ENCODE results near the gene PKIB. TPM values are rescaled to one million over a fixed set of nuclear protein-coding genes. Genes with fewer than 3 reads are reported as not detected.
A peak's percentile ranks its signal among the peaks of the same experiment; 100 is the strongest.

PKIB gene
- total RNA-seq, 4 donors from 2014 or later = 1.2 to 2.2 TPM; not detected in 2

GRCh38 chr6:122665929-122666328 is 55.7 kb downstream of the PKIB start:
- Histone ChIP-seq H3K27ac (replicated peaks in 1 of 4) (no peak overlapping the region), H3K4me3 (no peak overlapping the region), H3K27me3 (no peaks in the 10 kb centered on the region), H3K36me3 (no peaks in the 10 kb centered on the region), H3K9me3 (no peaks in the 10 kb centered on the region), H3K4me1 (no peaks in the 10 kb centered on the region)
- TF ChIP-seq, protein P1, sequence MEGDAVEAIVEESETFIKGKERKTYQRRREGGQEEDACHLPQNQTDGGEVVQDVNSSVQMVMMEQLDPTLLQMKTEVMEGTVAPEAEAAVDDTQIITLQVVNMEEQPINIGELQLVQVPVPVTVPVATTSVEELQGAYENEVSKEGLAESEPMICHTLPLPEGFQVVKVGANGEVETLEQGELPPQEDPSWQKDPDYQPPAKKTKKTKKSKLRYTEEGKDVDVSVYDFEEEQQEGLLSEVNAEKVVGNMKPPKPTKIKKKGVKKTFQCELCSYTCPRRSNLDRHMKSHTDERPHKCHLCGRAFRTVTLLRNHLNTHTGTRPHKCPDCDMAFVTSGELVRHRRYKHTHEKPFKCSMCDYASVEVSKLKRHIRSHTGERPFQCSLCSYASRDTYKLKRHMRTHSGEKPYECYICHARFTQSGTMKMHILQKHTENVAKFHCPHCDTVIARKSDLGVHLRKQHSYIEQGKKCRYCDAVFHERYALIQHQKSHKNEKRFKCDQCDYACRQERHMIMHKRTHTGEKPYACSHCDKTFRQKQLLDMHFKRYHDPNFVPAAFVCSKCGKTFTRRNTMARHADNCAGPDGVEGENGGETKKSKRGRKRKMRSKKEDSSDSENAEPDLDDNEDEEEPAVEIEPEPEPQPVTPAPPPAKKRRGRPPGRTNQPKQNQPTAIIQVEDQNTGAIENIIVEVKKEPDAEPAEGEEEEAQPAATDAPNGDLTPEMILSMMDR (IDR thresholded peaks at IDR 0.05) = no peak
- TF ChIP-seq POLR2AphosphoS5 (IDR thresholded peaks at IDR 0.05) = no peak
- no peak for TF ChIP-seq EP300 (IDR thresholded peaks at IDR 0.05)
- no peak for TF ChIP-seq POLR2A (IDR thresholded peaks at IDR 0.05; ENCODE audit: low read depth)
- WGBS = 83% methylated on average over 4 of the region's 4 CpGs
- peak; percentile 68 for DNase-seq (ENCODE audit: extremely low spot score)
- intact Hi-C loops (cut with DNase I) = no loop called here

- H3K4me3 ChIP-seq = no peak overlapping the region
- no peaks in the 10 kb centered on the region for H3K27me3 ChIP-seq
- no peaks in the 10 kb centered on the region for H3K9me3 ChIP-seq
- no peaks in the 10 kb centered on the region for H3K4me1 ChIP-seq
- TF ChIP-seq EP300 (IDR thresholded peaks at IDR 0.05) = no peak
- no peak for TF ChIP-seq POLR2A (IDR thresholded peaks at IDR 0.05; ENCODE audit: low read depth)
- TF ChIP-seq, protein P1 (IDR thresholded peaks at IDR 0.05) = no peak
- no peak for TF ChIP-seq POLR2AphosphoS5 (IDR thresholded peaks at IDR 0.05)
- peak; percentile 24 for DNase-seq (ENCODE audit: extremely low spot score)
- no peak overlapping the region for H3K27ac ChIP-seq (replicated peaks in 1 of 4)
- WGBS = 86% methylated on average over 2 of the region's 2 CpGs
- intact Hi-C loops (cut with DNase I) = no loop called here
- H3K36me3 ChIP-seq = no peaks in the 10 kb centered on the region
These were observed 56.2 kb downstream of the PKIB start for GRCh38 chr6:122666418-122666817.

GRCh38 chr6:122669418-122669817 is 59.2 kb downstream of the PKIB start:
- H3K27me3 ChIP-seq = no peaks in the 10 kb centered on the region
- intact Hi-C loops (cut with DNase I) = no loop called here
- H3K36me3 ChIP-seq = no peaks in the 10 kb centered on the region
- TF ChIP-seq POLR2AphosphoS5 (IDR thresholded peaks at IDR 0.05) (no peak), EP300 (IDR thresholded peaks at IDR 0.05) (no peak), POLR2A (IDR thresholded peaks at IDR 0.05; ENCODE audit: low read depth) (no peak)
- TF ChIP-seq, protein P1 (IDR thresholded peaks at IDR 0.05) = no peak
- H3K4me3 ChIP-seq = no peak overlapping the region
- no peak for DNase-seq (ENCODE audit: extremely low spot score)
- no peaks in the 10 kb centered on the region for H3K9me3 ChIP-seq
- H3K4me1 ChIP-seq = no peaks in the 10 kb centered on the region
- no peak overlapping the region for H3K27ac ChIP-seq (replicated peaks in 1 of 4)
- WGBS = 86% methylated on average over 2 of the region's 2 CpGs

- WGBS = 87% methylated on average over 3 of the region's 3 CpGs
- no peak for DNase-seq (ENCODE audit: extremely low spot score)
- intact Hi-C loops (cut with DNase I) = no loop called here
- H3K27me3 ChIP-seq = no peaks in the 10 kb centered on the region
- no peaks in the 10 kb centered on the region for H3K4me1 ChIP-seq
- no peaks in the 10 kb centered on the region for H3K9me3 ChIP-seq
- H3K4me3 ChIP-seq = no peak overlapping the region
- no peaks in the 10 kb centered on the region for H3K36me3 ChIP-seq
- no peak overlapping the region for H3K27ac ChIP-seq (replicated peaks in 1 of 4)
- no peak for TF ChIP-seq POLR2A (IDR thresholded peaks at IDR 0.05; ENCODE audit: low read depth)
These were observed 59.7 kb downstream of the PKIB start for GRCh38 chr6:122669868-122670267.

DNA sequence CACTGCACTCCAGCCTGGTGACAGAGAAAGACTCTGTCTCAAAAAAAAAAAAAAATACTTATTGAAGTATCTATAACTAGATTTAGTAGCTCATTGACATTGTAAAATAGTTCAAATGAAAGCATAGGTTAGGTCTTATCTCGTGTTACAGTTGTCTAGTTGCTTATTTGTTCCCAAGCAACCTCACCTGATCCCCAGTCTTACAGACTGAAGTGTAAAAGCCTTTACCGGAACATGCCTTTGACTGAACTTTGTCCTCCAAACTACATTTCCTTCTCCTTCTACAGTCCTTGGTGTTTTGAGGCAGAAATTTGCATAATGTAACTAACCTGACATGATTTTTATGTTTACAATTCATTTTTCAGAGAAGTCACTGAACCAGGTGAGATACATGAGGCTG is 61.0 kb downstream of the PKIB start:
- Histone ChIP-seq H3K9me3 (no peaks in the 10 kb centered on the region), H3K4me1 (no peaks in the 10 kb centered on the region), H3K27me3 (no peaks in the 10 kb centered on the region), H3K4me3 (no peak overlapping the region), H3K36me3 (no peaks in the 10 kb centered on the region), H3K27ac (replicated peaks in 1 of 4) (no peak overlapping the region)
- DNase-seq (ENCODE audit: extremely low spot score) = no peak
- 75% methylated on average over 2 of the region's 2 CpGs for WGBS
- TF ChIP-seq EP300 (IDR thresholded peaks at IDR 0.05) = no peak
- TF ChIP-seq POLR2A (IDR thresholded peaks at IDR 0.05; ENCODE audit: low read depth) = no peak
- TF ChIP-seq, protein P1 (IDR thresholded peaks at IDR 0.05) = no peak
- TF ChIP-seq POLR2AphosphoS5 (IDR thresholded peaks at IDR 0.05) = no peak
- intact Hi-C loops (cut with DNase I) = no loop called here

All from esophagus muscularis mucosa (tissue), 4 donors.